GM12878 (cell line): ENCODE measurements around the gene RAB3C. TPM values are rescaled to one million over a fixed set of nuclear protein-coding genes. Genes with fewer than 3 reads are reported as not detected.

Source experiments
- ETV6 ChIP-seq, 2 experiments: fragments of 450-650 bp in 1 of 2; IDR thresholded peaks in 1 of 2; conservative IDR thresholded peaks in 1 of 2; 2 replicates each; pipeline ENCODE4 v1.6.1; 2014; ENCODE audit warnings: antibody characterized with exemption in 1 of 2, borderline replicate concordance in 1 of 2, low read depth in 1 of 2, mild to moderate bottlenecking in 1 of 2, moderate library complexity in 1 of 2
- JUNB ChIP-seq: IDR thresholded peaks from 2 replicates; pipeline ENCODE4 v1.6.1; 2016; ENCODE audit warnings: antibody characterized with exemption, mild to moderate bottlenecking
- MTA2 ChIP-seq: fragments of 450-650 bp; IDR thresholded peaks from 2 replicates; pipeline ENCODE4 v1.6.1; 2016; ENCODE audit warnings: low read depth, mild to moderate bottlenecking, moderate library complexity
- MXI1 ChIP-seq: fragments of 150-350 bp; IDR thresholded peaks from 2 replicates; pipeline ENCODE4 v1.6.1; 2011; ENCODE audit warnings: low read depth, mild to moderate bottlenecking, inconsistent platforms, low read length, improper control_type of control experiment
- NBN ChIP-seq: fragments of 450-650 bp; IDR thresholded peaks from 2 replicates; pipeline ENCODE4 v1.6.1; 2016
- NR2C1 ChIP-seq: fragments of 450-650 bp; IDR thresholded peaks from 2 replicates; pipeline ENCODE4 v1.6.1; 2017; ENCODE audit warnings: antibody characterized with exemption, mild to moderate bottlenecking, moderate library complexity
- POLR2A ChIP-seq: IDR thresholded peaks from 2 replicates; pipeline ENCODE4 v1.6.1; 2011; ENCODE audit warnings: low read depth, mild to moderate bottlenecking, low read length
- SIN3A ChIP-seq: IDR thresholded peaks from 2 replicates; pipeline ENCODE4 v1.6.1; 2012; ENCODE audit warnings: low read depth, low read length, improper control_type of control experiment
- SMAD5 ChIP-seq: IDR thresholded peaks from 2 replicates; pipeline ENCODE4 v1.6.1; 2016; ENCODE audit warnings: antibody characterized with exemption, low read depth
- ZNF622 ChIP-seq: fragments of 450-650 bp; IDR thresholded peaks from 2 replicates; pipeline ENCODE4 v1.6.1; 2017; ENCODE audit warnings: mild to moderate bottlenecking, inconsistent platforms
- polyA plus RNA-seq, 11 experiments: library from polyadenylated mRNA; depleted of rRNA in 4 of 11; unstranded in 6 of 11; stranded (reverse) in 5 of 11; fragments of >200 nt; fragmentation: Nextera tagmentation in 4 of 11; fragmentation: Illumina TruSeq in 1 of 11; extraction: Ambion mirVana in 4 of 11; extraction: Trizol in 1 of 11; gene quantifications; 1 replicate in 1 of 11; 2 replicates in 10 of 11; pipeline versions ENCODE4 v1.2.1 to v1.2.3, GENCODE V29; 2011 to 2016; ENCODE audit warnings: inconsistent platforms in 2 of 11, missing spikeins in 2 of 11, low read depth in 1 of 11
- total RNA-seq, 4 experiments: library from RNA; depleted of rRNA in 3 of 4; stranded (reverse); fragments of >200 nt in 3 of 4; fragmentation: Illumina TruSeq in 1 of 4; extraction: Trizol in 1 of 4; gene quantifications; 2 replicates each; pipeline versions ENCODE4 v1.2.1 to v1.2.3, GENCODE V29; 2013 to 2021
- TF ChIP-seq, protein P1 (sequence below): IDR thresholded peaks from 2 replicates; pipeline ENCODE4 v1.6.1; 2012; ENCODE audit warnings: mild to moderate bottlenecking, low read depth, low read length
- TF ChIP-seq, protein P2 (sequence below), 3 experiments: IDR thresholded peaks in 2 of 3; conservative IDR thresholded peaks in 1 of 3; 2 replicates each; pipeline ENCODE4 v1.5.1; 2011; ENCODE audit warnings: low read depth in 3 of 3, low read length in 3 of 3, mild to moderate bottlenecking in 3 of 3, control low read depth in 2 of 3, moderate library complexity in 2 of 3, inconsistent platforms in 1 of 3, mixed read lengths in 1 of 3; ENCODE audit not compliant: control insufficient read depth in 2 of 3, insufficient read depth in 1 of 3; ENCODE audit errors: extremely low read depth in 1 of 3

Gene RAB3C
- total and polyA plus RNA-seq, 10 of the 15 experiments (the other 5 are each of a cell fraction or from before 2014, with no cell fraction given): not detected

DNA sequence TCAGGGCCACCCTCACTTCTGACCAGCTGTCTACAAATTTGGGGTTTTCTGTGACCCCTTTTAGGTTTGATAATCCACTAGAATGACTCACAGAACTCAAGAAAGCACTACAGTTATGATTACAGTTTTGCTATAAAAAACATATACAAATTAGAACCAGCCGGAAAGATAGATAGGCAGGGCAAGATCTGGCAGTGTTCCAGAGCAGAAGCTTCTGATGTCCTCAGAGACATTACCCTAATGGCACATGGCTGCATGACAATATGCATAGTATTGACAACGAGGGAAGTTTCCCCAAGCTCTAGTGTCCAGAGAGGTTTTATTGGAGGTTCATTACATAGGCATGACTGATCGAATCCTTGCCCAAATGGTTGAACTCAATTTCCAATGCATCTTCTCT lies 158.1 kb downstream of the RAB3C start (continued):
- TF ChIP-seq, protein P1, sequence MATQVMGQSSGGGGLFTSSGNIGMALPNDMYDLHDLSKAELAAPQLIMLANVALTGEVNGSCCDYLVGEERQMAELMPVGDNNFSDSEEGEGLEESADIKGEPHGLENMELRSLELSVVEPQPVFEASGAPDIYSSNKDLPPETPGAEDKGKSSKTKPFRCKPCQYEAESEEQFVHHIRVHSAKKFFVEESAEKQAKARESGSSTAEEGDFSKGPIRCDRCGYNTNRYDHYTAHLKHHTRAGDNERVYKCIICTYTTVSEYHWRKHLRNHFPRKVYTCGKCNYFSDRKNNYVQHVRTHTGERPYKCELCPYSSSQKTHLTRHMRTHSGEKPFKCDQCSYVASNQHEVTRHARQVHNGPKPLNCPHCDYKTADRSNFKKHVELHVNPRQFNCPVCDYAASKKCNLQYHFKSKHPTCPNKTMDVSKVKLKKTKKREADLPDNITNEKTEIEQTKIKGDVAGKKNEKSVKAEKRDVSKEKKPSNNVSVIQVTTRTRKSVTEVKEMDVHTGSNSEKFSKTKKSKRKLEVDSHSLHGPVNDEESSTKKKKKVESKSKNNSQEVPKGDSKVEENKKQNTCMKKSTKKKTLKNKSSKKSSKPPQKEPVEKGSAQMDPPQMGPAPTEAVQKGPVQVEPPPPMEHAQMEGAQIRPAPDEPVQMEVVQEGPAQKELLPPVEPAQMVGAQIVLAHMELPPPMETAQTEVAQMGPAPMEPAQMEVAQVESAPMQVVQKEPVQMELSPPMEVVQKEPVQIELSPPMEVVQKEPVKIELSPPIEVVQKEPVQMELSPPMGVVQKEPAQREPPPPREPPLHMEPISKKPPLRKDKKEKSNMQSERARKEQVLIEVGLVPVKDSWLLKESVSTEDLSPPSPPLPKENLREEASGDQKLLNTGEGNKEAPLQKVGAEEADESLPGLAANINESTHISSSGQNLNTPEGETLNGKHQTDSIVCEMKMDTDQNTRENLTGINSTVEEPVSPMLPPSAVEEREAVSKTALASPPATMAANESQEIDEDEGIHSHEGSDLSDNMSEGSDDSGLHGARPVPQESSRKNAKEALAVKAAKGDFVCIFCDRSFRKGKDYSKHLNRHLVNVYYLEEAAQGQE: no peak
- TF ChIP-seq JUNB (no peak), POLR2A (no peak), NR2C1 (no peak), NBN (no peak), ETV6 (conservative IDR thresholded peaks at IDR 0.05 in 1 of 2, IDR thresholded peaks at IDR 0.05 in 1 of 2; ENCODE audit: borderline replicate concordance in 1 of 2, low read depth in 1 of 2) (no peak), ZNF622 (no peak), SIN3A (no peak), SMAD5 (no peak), MTA2 (no peak), MXI1 (no peak)
- TF ChIP-seq, protein P2, sequence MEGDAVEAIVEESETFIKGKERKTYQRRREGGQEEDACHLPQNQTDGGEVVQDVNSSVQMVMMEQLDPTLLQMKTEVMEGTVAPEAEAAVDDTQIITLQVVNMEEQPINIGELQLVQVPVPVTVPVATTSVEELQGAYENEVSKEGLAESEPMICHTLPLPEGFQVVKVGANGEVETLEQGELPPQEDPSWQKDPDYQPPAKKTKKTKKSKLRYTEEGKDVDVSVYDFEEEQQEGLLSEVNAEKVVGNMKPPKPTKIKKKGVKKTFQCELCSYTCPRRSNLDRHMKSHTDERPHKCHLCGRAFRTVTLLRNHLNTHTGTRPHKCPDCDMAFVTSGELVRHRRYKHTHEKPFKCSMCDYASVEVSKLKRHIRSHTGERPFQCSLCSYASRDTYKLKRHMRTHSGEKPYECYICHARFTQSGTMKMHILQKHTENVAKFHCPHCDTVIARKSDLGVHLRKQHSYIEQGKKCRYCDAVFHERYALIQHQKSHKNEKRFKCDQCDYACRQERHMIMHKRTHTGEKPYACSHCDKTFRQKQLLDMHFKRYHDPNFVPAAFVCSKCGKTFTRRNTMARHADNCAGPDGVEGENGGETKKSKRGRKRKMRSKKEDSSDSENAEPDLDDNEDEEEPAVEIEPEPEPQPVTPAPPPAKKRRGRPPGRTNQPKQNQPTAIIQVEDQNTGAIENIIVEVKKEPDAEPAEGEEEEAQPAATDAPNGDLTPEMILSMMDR (IDR thresholded peaks at IDR 0.05 in 2 of 3, conservative IDR thresholded peaks at IDR 0.05 in 1 of 3; ENCODE audit: control insufficient read depth in 2 of 3, extremely low read depth in 1 of 3, insufficient read depth in 1 of 3, low read depth in 3 of 3, low read length in 3 of 3): no peak
